ENCODE measurements around the gene PAX5.

The PAX5 gene

GRCh38 chr9:36987891-36988290 lies 46.2 kb downstream of the PAX5 start:
- no peak for DNase-seq (ENCODE audit: low read depth in 2 of 2)

GRCh38 chr9:36987409-36987808 lies 46.7 kb downstream of the PAX5 start:
- DNase-seq (ENCODE audit: low read depth in 2 of 2) = no peak

- no peak for DNase-seq (ENCODE audit: low read depth in 2 of 2)
These were observed 47.3 kb downstream of the PAX5 start for GRCh38 chr9:36986468-36987408.

GRCh38 chr9:36985769-36986467 lies 48.1 kb downstream of the PAX5 start:
- DNase-seq (ENCODE audit: low read depth in 2 of 2) = no peak

GRCh38 chr9:36985061-36985768 lies 48.9 kb downstream of the PAX5 start:
- DNase-seq (ENCODE audit: low read depth in 2 of 2) = no peak

GRCh38 chr9:36980148-36980974 lies 53.7 kb downstream of the PAX5 start:
- DNase-seq (ENCODE audit: low read depth in 2 of 2) = no peak

GRCh38 chr9:36976371-36977030 lies 57.6 kb downstream of the PAX5 start:
- DNase-seq (ENCODE audit: low read depth in 2 of 2) = no peak

- no peak for DNase-seq (ENCODE audit: low read depth in 2 of 2)
These were observed 59.3 kb downstream of the PAX5 start for GRCh38 chr9:36974731-36975130.

GRCh38 chr9:36971935-36972488 lies 62.1 kb downstream of the PAX5 start:
- DNase-seq (ENCODE audit: low read depth in 2 of 2) = no peak

GRCh38 chr9:36970007-36970888 lies 63.8 kb downstream of the PAX5 start:
- DNase-seq (ENCODE audit: low read depth in 2 of 2) = no peak

GRCh38 chr9:36969216-36969771 lies 64.8 kb downstream of the PAX5 start:
- DNase-seq (ENCODE audit: low read depth in 2 of 2) = no peak

GRCh38 chr9:36968574-36969215 lies 65.4 kb downstream of the PAX5 start:
- DNase-seq (ENCODE audit: low read depth in 2 of 2) = no peak

GRCh38 chr9:36967997-36968396 lies 66.1 kb downstream of the PAX5 start:
- no peak for DNase-seq (ENCODE audit: low read depth in 2 of 2)

- no peak for DNase-seq (ENCODE audit: low read depth in 2 of 2)
These were observed 67.5 kb downstream of the PAX5 start for GRCh38 chr9:36966371-36967097.

- DNase-seq (ENCODE audit: low read depth in 2 of 2) = no peak
These were observed 69.3 kb downstream of the PAX5 start for GRCh38 chr9:36964791-36965190.

- DNase-seq (ENCODE audit: low read depth in 2 of 2) = no peak
These were observed 70.7 kb downstream of the PAX5 start for GRCh38 chr9:36963346-36963745.

- no peak for DNase-seq (ENCODE audit: low read depth in 2 of 2)
These were observed 71.4 kb downstream of the PAX5 start for GRCh38 chr9:36962691-36963090.
